ENCODE data around the gene KLHDC7B.

- no peak for TF ChIP-seq EZH2phosphoT487 (IDR thresholded peaks at IDR 0.05; ENCODE audit: low read depth, severe bottlenecking, unreplicated experiment)
- no peak for TF ChIP-seq CTCF (IDR thresholded peaks at IDR 0.05; ENCODE audit: poor library complexity)
- no peak for TF ChIP-seq EZH2 (IDR thresholded peaks at IDR 0.05; ENCODE audit: borderline replicate concordance)
Measured at GRCh38 chr22:50527921-50528681, 17.6 kb upstream of the KLHDC7B start.

All from hepatocyte (in vitro differentiated cells).